H9 (cell line): ENCODE data around the gene SLC16A10. TPM values are rescaled to one million over a fixed set of nuclear protein-coding genes. Genes with fewer than 3 reads are reported as not detected.

Experiments used
- DNase-seq: peaks from one replicate; pipeline ENCODE4 v3.0.0-alpha.2; 2017
- H2AFZ ChIP-seq: one replicate; pipeline ENCODE4 v1.6.1; 2013; ENCODE audit warnings: mild to moderate bottlenecking, low read length, control low read depth, moderate library complexity
- H2AK5ac ChIP-seq: 2 replicates; pipeline ENCODE4 v1.6.1; 2013; ENCODE audit warnings: low read length, control low read depth, mixed read lengths; ENCODE audit not compliant: insufficient read length
- H2BK120ac ChIP-seq: one replicate; pipeline ENCODE4 v1.6.1; 2013; ENCODE audit warnings: low read depth, mild to moderate bottlenecking, low read length, control low read depth, inconsistent platforms; ENCODE audit not compliant: poor library complexity, severe bottlenecking
- H2BK12ac ChIP-seq: 2 replicates; pipeline ENCODE4 v1.6.1; 2013; ENCODE audit warnings: low read length, control low read depth, mixed read lengths, low read depth; ENCODE audit not compliant: insufficient read length
- H2BK15ac ChIP-seq: 2 replicates; pipeline ENCODE4 v1.6.1; 2013; ENCODE audit warnings: low read depth, low read length, control low read depth
- H2BK20ac ChIP-seq: one replicate; pipeline ENCODE4 v1.6.1; 2013; ENCODE audit warnings: low read depth, mild to moderate bottlenecking, low read length, control low read depth, inconsistent platforms; ENCODE audit not compliant: poor library complexity, severe bottlenecking
- H2BK5ac ChIP-seq: 2 replicates; pipeline ENCODE4 v1.6.1; 2013; ENCODE audit warnings: low read length, control low read depth, mixed read lengths; ENCODE audit not compliant: insufficient read length
- H3K14ac ChIP-seq: 2 replicates; pipeline ENCODE4 v1.6.1; 2013; ENCODE audit warnings: low read length, control low read depth; ENCODE audit not compliant: insufficient read depth
- H3K18ac ChIP-seq: 2 replicates; pipeline ENCODE4 v1.6.1; 2013; ENCODE audit warnings: low read depth, mild to moderate bottlenecking, mixed read lengths, low read length, control low read depth; ENCODE audit not compliant: insufficient read length
- H3K23ac ChIP-seq: 2 replicates; pipeline ENCODE4 v1.6.1; 2013; ENCODE audit warnings: low read length, control low read depth, mixed read lengths, low read depth; ENCODE audit not compliant: insufficient read length
- H3K23me2 ChIP-seq: 2 replicates; pipeline ENCODE4 v1.6.1; 2013; ENCODE audit warnings: low read depth, mild to moderate bottlenecking, mixed read lengths, low read length, control low read depth; ENCODE audit not compliant: insufficient read length, poor library complexity, severe bottlenecking
- H3K27ac ChIP-seq: 2 replicates; pipeline ENCODE4 v1.5.1; 2013; ENCODE audit warnings: low read length, control low read depth, mixed read lengths, low read depth; ENCODE audit not compliant: insufficient read length
- H3K27me3 ChIP-seq: 2 replicates; pipeline ENCODE4 v1.6.1; 2013; ENCODE audit warnings: low read length, control low read depth, inconsistent platforms; ENCODE audit not compliant: insufficient read depth
- H3K4ac ChIP-seq: 2 replicates; pipeline ENCODE4 v1.6.1; 2013; ENCODE audit warnings: low read depth, mild to moderate bottlenecking, control low read depth, inconsistent platforms, low read length, moderate library complexity
- H3K4me1 ChIP-seq: 2 replicates; pipeline ENCODE4 v1.6.1; 2013; ENCODE audit warnings: low read length, control low read depth, inconsistent platforms; ENCODE audit not compliant: insufficient read depth
- H3K4me2 ChIP-seq: 2 replicates; pipeline ENCODE4 v1.6.1; 2013; ENCODE audit warnings: low read length, control low read depth, mixed read lengths; ENCODE audit not compliant: insufficient read length, insufficient read depth
- H3K56ac ChIP-seq: 2 replicates; pipeline ENCODE4 v1.6.1; 2013; ENCODE audit warnings: low read depth, mild to moderate bottlenecking, mixed read lengths, low read length, control low read depth; ENCODE audit not compliant: insufficient read length
- H3K79me1 ChIP-seq: 2 replicates; pipeline ENCODE4 v1.6.1; 2013; ENCODE audit warnings: low read depth, mild to moderate bottlenecking, moderate library complexity, low read length, control low read depth, inconsistent platforms; ENCODE audit not compliant: insufficient read depth, poor library complexity, severe bottlenecking
- H3K79me2 ChIP-seq: 2 replicates; pipeline ENCODE4 v1.6.1; 2013; ENCODE audit warnings: low read length, control low read depth, inconsistent platforms; ENCODE audit not compliant: insufficient read depth
- H3K9ac ChIP-seq: 2 replicates; pipeline ENCODE4 v1.6.1; 2013; ENCODE audit warnings: low read length, control low read depth, mixed read lengths; ENCODE audit not compliant: insufficient read length; ENCODE audit errors: extremely low read depth
- H3K9me3 ChIP-seq: one replicate; pipeline ENCODE4 v1.6.1; 2013; ENCODE audit warnings: low read depth, low read length, inconsistent platforms; ENCODE audit not compliant: control insufficient read depth
- H3T11ph ChIP-seq: one replicate; pipeline ENCODE4 v1.6.1; 2013; ENCODE audit warnings: mild to moderate bottlenecking, low read length, control low read depth, inconsistent platforms
- H4K20me1 ChIP-seq: one replicate; pipeline ENCODE4 v1.6.1; 2013; ENCODE audit not compliant: control insufficient read depth, insufficient read length, insufficient read depth
- H4K5ac ChIP-seq: 2 replicates; pipeline ENCODE4 v1.6.1; 2013; ENCODE audit warnings: low read depth, mild to moderate bottlenecking, mixed read lengths, low read length, control low read depth; ENCODE audit not compliant: insufficient read length
- H4K8ac ChIP-seq: replicated peaks from 2 replicates; pipeline ENCODE4 v1.6.1; 2013; ENCODE audit warnings: low read length, control low read depth, mixed read lengths, low read depth; ENCODE audit not compliant: insufficient read length
- H4K91ac ChIP-seq: 2 replicates; pipeline ENCODE4 v1.6.1; 2013; ENCODE audit warnings: low read depth, mild to moderate bottlenecking, moderate library complexity, mixed read lengths, low read length, control low read depth; ENCODE audit not compliant: insufficient read length
- H3K27ac Mint-ChIP-seq, 3 experiments: 2 replicates in 2 of 3; 3 replicates in 1 of 3; pipeline ENCODE4 v1.8.0; 2020 to 2021; ENCODE audit warnings: mixed read lengths in 3 of 3, mild to moderate bottlenecking in 1 of 3, moderate library complexity in 1 of 3
- H3K27me3 Mint-ChIP-seq: 2 replicates; pipeline ENCODE4 v1.8.0; 2021; ENCODE audit warnings: low read depth, mild to moderate bottlenecking, moderate library complexity, mixed read lengths
- H3K36me3 Mint-ChIP-seq, 3 experiments: 2 replicates in 2 of 3; 3 replicates in 1 of 3; pipeline ENCODE4 v1.8.0; 2020 to 2021; ENCODE audit warnings: low read depth in 3 of 3, mixed read lengths in 3 of 3; ENCODE audit not compliant: insufficient read depth in 1 of 3
- H3K4me1 Mint-ChIP-seq, 2 experiments: 2 replicates each; pipeline ENCODE4 v1.8.0; 2020; ENCODE audit warnings: mixed read lengths in 2 of 2
- H3K4me3 Mint-ChIP-seq, 2 experiments: 2 replicates in 1 of 2; 3 replicates in 1 of 2; pipeline ENCODE4 v1.8.0; 2020 to 2021; ENCODE audit warnings: mild to moderate bottlenecking in 2 of 2, mixed read lengths in 2 of 2, moderate library complexity in 1 of 2
- H3K9me3 Mint-ChIP-seq, 2 experiments: 2 replicates in 1 of 2; 3 replicates in 1 of 2; pipeline ENCODE4 v1.8.0; 2020; ENCODE audit warnings: mild to moderate bottlenecking in 2 of 2, mixed read lengths in 2 of 2, moderate library complexity in 1 of 2
- WGBS: extraction: QIAGEN DNeasy Blood & Tissue Kit; methylation state at CpG from one replicate; pipeline ENCODE4 v1.1.7; 2013; ENCODE audit warnings: missing lambda C conversion rate, low lambda C conversion rate, mixed read lengths; ENCODE audit not compliant: insufficient read length; ENCODE audit errors: extremely low coverage; 5-methylcytosine and 5-hydroxymethylcytosine counted together
- total RNA-seq: library from RNA; stranded (reverse); gene quantifications from 2 replicates; pipeline ENCODE4 v1.2.1, GENCODE V29; 2021
- TF ChIP-seq, protein P1 (sequence below): fragments of 200-600 bp; sonication (generic); conservative IDR thresholded peaks from 3 replicates; pipeline ENCODE4 v1.8.0; 2021; ENCODE audit warnings: antibody characterized with exemption, mild to moderate bottlenecking

Gene SLC16A10
- total RNA-seq, 1 experiment from 2014 or later = 11.4 TPM

DNA sequence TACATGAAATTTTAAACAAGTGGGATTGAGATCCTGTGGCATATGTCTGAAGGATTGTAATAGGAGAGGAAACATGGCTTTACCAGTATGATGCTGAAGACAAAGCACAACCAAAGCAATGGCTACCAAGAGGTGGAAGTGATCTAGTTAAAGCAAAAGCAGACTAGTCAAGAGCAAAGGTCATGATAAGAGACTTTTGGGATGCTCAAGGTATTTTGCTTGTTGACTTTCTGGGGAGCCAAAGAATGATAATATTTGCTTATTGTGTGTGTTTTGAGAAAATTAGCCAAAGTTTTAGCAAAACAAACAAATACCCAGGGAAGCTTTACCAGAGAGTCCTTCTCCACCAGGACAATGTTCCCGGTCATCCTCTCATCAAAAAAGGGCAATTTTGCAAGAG is 20.3 kb downstream of the SLC16A10 start:
- Histone ChIP-seq H4K91ac (no peak overlapping the region), H3K27me3 (no peaks in the 10 kb centered on the region), H3K56ac (no peak overlapping the region), H2BK12ac (no peak overlapping the region), H3K14ac (no peak overlapping the region), H3K4ac (no peak overlapping the region), H4K20me1 (no peaks in the 10 kb centered on the region), H4K8ac (no peak overlapping the region), H3K23me2 (no peaks in the 10 kb centered on the region), H4K5ac (no peak overlapping the region), H3K79me2 (no peaks in the 10 kb centered on the region), H3K23ac (no peak overlapping the region), H3K18ac (no peak overlapping the region), H2BK5ac (no peak overlapping the region), H3K27ac (no peak overlapping the region), H2BK20ac (no peak overlapping the region), H2AFZ (no peak overlapping the region), H3K4me2 (no peak overlapping the region), H3K4me1 (no peaks in the 10 kb centered on the region; the same call in 1 of the 2 replicates), H2BK120ac (no peak overlapping the region), H3K79me1 (no peaks in the 10 kb centered on the region), H2BK15ac (no peak overlapping the region), H3K9me3 (peaks cover 5% of the 10 kb centered on the region), H3K9ac (no peak overlapping the region), H2AK5ac (no peak overlapping the region), H3T11ph (no peak overlapping the region)
- Mint-ChIP-seq H3K27me3 (no peaks in the 10 kb centered on the region), H3K9me3 (peaks cover 10 to 11% of the 10 kb centered on the region in 2 experiments), H3K4me1 (0 out of 4 replicates have a peak, but pooled peaks cover 0 to 3% of the 10 kb centered on the region in 2 experiments), H3K27ac (no peak overlapping the region), H3K4me3 (no peak overlapping the region), H3K36me3 (peaks cover 7 to 15% (median 10%) of the 10 kb centered on the region in 3 experiments; a peak in 6 of 7 replicates)
- TF ChIP-seq, protein P1, sequence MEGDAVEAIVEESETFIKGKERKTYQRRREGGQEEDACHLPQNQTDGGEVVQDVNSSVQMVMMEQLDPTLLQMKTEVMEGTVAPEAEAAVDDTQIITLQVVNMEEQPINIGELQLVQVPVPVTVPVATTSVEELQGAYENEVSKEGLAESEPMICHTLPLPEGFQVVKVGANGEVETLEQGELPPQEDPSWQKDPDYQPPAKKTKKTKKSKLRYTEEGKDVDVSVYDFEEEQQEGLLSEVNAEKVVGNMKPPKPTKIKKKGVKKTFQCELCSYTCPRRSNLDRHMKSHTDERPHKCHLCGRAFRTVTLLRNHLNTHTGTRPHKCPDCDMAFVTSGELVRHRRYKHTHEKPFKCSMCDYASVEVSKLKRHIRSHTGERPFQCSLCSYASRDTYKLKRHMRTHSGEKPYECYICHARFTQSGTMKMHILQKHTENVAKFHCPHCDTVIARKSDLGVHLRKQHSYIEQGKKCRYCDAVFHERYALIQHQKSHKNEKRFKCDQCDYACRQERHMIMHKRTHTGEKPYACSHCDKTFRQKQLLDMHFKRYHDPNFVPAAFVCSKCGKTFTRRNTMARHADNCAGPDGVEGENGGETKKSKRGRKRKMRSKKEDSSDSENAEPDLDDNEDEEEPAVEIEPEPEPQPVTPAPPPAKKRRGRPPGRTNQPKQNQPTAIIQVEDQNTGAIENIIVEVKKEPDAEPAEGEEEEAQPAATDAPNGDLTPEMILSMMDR = no peak
- WGBS = no CpG with 5 or more reads among the region's 1 CpG
- DNase-seq = no peak
